NCI-H460 (cell line): ENCODE data around the gene MAGEB17. TPM values are rescaled to one million over a fixed set of nuclear protein-coding genes. Genes with fewer than 3 reads are reported as not detected.

Experiments
- DNase-seq: peaks from one replicate; pipeline ENCODE4 v3.0.0-alpha.2; 2016; ENCODE audit warnings: low read depth; ENCODE audit errors: extremely low read depth
- total RNA-seq: library from RNA; depleted of rRNA; stranded (reverse); fragments of >200 nt; shearing (Covaris generic); gene quantifications from 2 replicates; pipeline ENCODE4 v1.2.3, GENCODE V29; 2014; rRNA removed

Gene MAGEB17
- total RNA-seq, 1 experiment from 2014 or later: not detected

GRCh38 chrX:16205840-16206239, 38.6 kb downstream of the MAGEB17 start:
- no peak for DNase-seq

- no peak for DNase-seq
These were observed 40.4 kb downstream of the MAGEB17 start for GRCh38 chrX:16207634-16208033.

- DNase-seq: no peak
These were observed 41.3 kb downstream of the MAGEB17 start for GRCh38 chrX:16208601-16209000.

GRCh38 chrX:16210061-16210460, 42.8 kb downstream of the MAGEB17 start:
- DNase-seq: no peak

- no peak for DNase-seq
These were observed 44.7 kb downstream of the MAGEB17 start for GRCh38 chrX:16212024-16212423.

GRCh38 chrX:16212436-16212835, 45.2 kb downstream of the MAGEB17 start:
- DNase-seq: no peak

GRCh38 chrX:16213961-16214360, 46.7 kb downstream of the MAGEB17 start:
- no peak for DNase-seq

GRCh38 chrX:16215660-16216059, 48.4 kb downstream of the MAGEB17 start:
- no peak for DNase-seq

Other genes with a start within 250 kb of the MAGEB17 start
- not detected in 2 replicates for gene GRPR, start 43.9 kb upstream of the MAGEB17 start, total RNA-seq